SK-N-SH (cell line): ENCODE measurements around the gene CALD1. TPM values are rescaled to one million over a fixed set of nuclear protein-coding genes. Genes with fewer than 3 reads are reported as not detected.
A peak's percentile ranks its signal among the peaks of the same experiment; 100 is the strongest.

Experiments
- CTCF ChIA-PET: fragments of 300-600, 350-600 bp; formaldehyde crosslinking; extraction: SDS; loops from one replicate; lab custom pipeline; 2021; lab: Yijun Ruan, JAX
- POLR2A ChIA-PET: fragments of 350-600 bp; sonication (Branson Sonifier 250); formaldehyde crosslinking; extraction: SDS; loops from one replicate; lab custom pipeline; 2020; ENCODE audit warnings: antibody characterized with exemption, inconsistent platforms; lab: Yijun Ruan, JAX
- DNase-seq: peaks from one replicate; pipeline ENCODE4 v3.0.0; 2012
- H2AFZ ChIP-seq: fragments of 200-600 bp; sonication (generic); 2 replicates; pipeline ENCODE4 v1.8.1; 2016; ENCODE audit warnings: antibody characterized with exemption, mild to moderate bottlenecking, low read depth
- H3F3A ChIP-seq: fragments of 200-600 bp; sonication (generic); replicated peaks from 2 replicates; pipeline ENCODE3; 2016; ENCODE audit warnings: antibody characterized with exemption, mild to moderate bottlenecking; ENCODE audit not compliant: insufficient read depth
- H3K27ac ChIP-seq, 2 experiments: fragments of 200-500 bp in 1 of 2; fragments of 200-600 bp in 1 of 2; sonication (Bioruptor generic) in 1 of 2; sonication (generic), shearing (Covaris generic) in 1 of 2; 2 replicates each; pipeline versions ENCODE4 v1.5.1 to v1.6.1; 2014 to 2016; ENCODE audit warnings: low read depth in 2 of 2, inconsistent platforms in 1 of 2, low read length in 1 of 2, mild to moderate bottlenecking in 1 of 2, mixed read lengths in 1 of 2
- H3K27me3 ChIP-seq: fragments of 200-600 bp; sonication (generic), shearing (Covaris generic); 2 replicates; pipeline ENCODE4 v1.6.1; 2016; ENCODE audit warnings: mixed run types; ENCODE audit not compliant: insufficient read depth
- H3K36me3 ChIP-seq, 2 experiments: fragments of 200-500 bp in 1 of 2; fragments of 200-600 bp in 1 of 2; sonication (Bioruptor generic) in 1 of 2; sonication (generic) in 1 of 2; replicated peaks in 1 of 2; 2 replicates each; pipeline versions ENCODE3 to v1.5.1; 2014 to 2016; ENCODE audit warnings: low read length in 1 of 2, mild to moderate bottlenecking in 1 of 2; ENCODE audit not compliant: insufficient read depth in 2 of 2, control insufficient read depth in 1 of 2
- H3K4me1 ChIP-seq, 2 experiments: fragments of 200-500 bp in 1 of 2; fragments of 200-600 bp in 1 of 2; sonication (Bioruptor generic) in 1 of 2; sonication (generic), shearing (Covaris generic) in 1 of 2; 2 replicates each; pipeline versions ENCODE4 v1.5.1 to v1.6.1; 2014 to 2016; ENCODE audit warnings: low read depth in 1 of 2, low read length in 1 of 2, mixed run types in 1 of 2; ENCODE audit not compliant: insufficient read depth in 2 of 2, control insufficient read depth in 1 of 2
- H3K4me2 ChIP-seq: fragments of 200-600 bp; sonication (generic), shearing (Covaris generic); 2 replicates; pipeline ENCODE4 v1.6.1; 2017; ENCODE audit warnings: mixed run types
- H3K4me3 ChIP-seq, 2 experiments: fragments of 200-500 bp in 1 of 2; fragments of 200-600 bp in 1 of 2; sonication (Bioruptor generic) in 1 of 2; sonication (generic), shearing (Covaris generic) in 1 of 2; 2 replicates each; pipeline versions ENCODE4 v1.5.1 to v1.8.1; 2014 to 2016; ENCODE audit warnings: low read depth in 2 of 2, inconsistent platforms in 1 of 2, low read length in 1 of 2, mild to moderate bottlenecking in 1 of 2, mixed read lengths in 1 of 2, moderate library complexity in 1 of 2
- H3K79me2 ChIP-seq: fragments of 200-600 bp; sonication (generic); 2 replicates; pipeline ENCODE4 v1.8.1; 2017; ENCODE audit warnings: mild to moderate bottlenecking; ENCODE audit not compliant: insufficient read depth
- H3K9ac ChIP-seq: fragments of 200-600 bp; sonication (generic); 2 replicates; pipeline ENCODE4 v1.6.1; 2017; ENCODE audit warnings: mixed run types
- H3K9me2 ChIP-seq: fragments of 200-600 bp; sonication (generic); 2 replicates; pipeline ENCODE4 v1.6.1; 2017; ENCODE audit warnings: mixed run types
- H3K9me3 ChIP-seq: fragments of 200-600 bp; sonication (generic); 2 replicates; pipeline ENCODE4 v1.6.1; 2017; ENCODE audit warnings: mixed run types, mild to moderate bottlenecking, moderate library complexity
- H4K20me1 ChIP-seq: fragments of 200-600 bp; sonication (generic); 2 replicates; pipeline ENCODE4 v1.6.1; 2017; ENCODE audit warnings: mild to moderate bottlenecking, mixed run types; ENCODE audit not compliant: insufficient read depth
- CHD2 ChIP-seq: fragments of 150-350 bp; IDR thresholded peaks from 2 replicates; pipeline ENCODE4 v1.6.1; 2018; ENCODE audit warnings: low read length; ENCODE audit not compliant: partially characterized antibody
- EP300 ChIP-seq, 2 experiments: IDR thresholded peaks; 2 replicates each; pipeline versions ENCODE4 v1.4.0 to v1.6.1; 2012; ENCODE audit warnings: borderline replicate concordance in 1 of 2, low read depth in 1 of 2, low read length in 1 of 2
- FOSL2 ChIP-seq: IDR thresholded peaks from 2 replicates; pipeline ENCODE4 v1.4.0; 2012; ENCODE audit warnings: low read depth, mild to moderate bottlenecking, moderate library complexity, borderline replicate concordance
- FOXM1 ChIP-seq: IDR thresholded peaks from 2 replicates; pipeline ENCODE4 v1.4.0; 2012; ENCODE audit warnings: low read depth, mild to moderate bottlenecking
- GATA2 ChIP-seq: sonication (generic); formaldehyde crosslinking; IDR thresholded peaks from 2 replicates; pipeline ENCODE4 v1.5.0; 2020; ENCODE audit warnings: mild to moderate bottlenecking, missing genetic modification reagents
- JUND ChIP-seq: IDR thresholded peaks from 2 replicates; pipeline ENCODE4 v1.4.0; 2012
- MAX ChIP-seq: IDR thresholded peaks from 2 replicates; pipeline ENCODE4 v1.4.0; 2012; ENCODE audit warnings: low read depth
- MEF2A ChIP-seq: IDR thresholded peaks from 2 replicates; pipeline ENCODE4 v1.4.0; 2012; ENCODE audit warnings: low read depth, borderline replicate concordance
- MXI1 ChIP-seq: IDR thresholded peaks from 2 replicates; pipeline ENCODE4 v1.6.1; 2012; ENCODE audit warnings: mild to moderate bottlenecking, low read depth, low read length, improper control_type of control experiment
- NFIC ChIP-seq: IDR thresholded peaks from 2 replicates; pipeline ENCODE4 v1.4.0; 2012; ENCODE audit warnings: borderline replicate concordance
- NRF1 ChIP-seq: IDR thresholded peaks from 2 replicates; pipeline ENCODE4 v1.6.1; 2012; ENCODE audit warnings: low read depth, mild to moderate bottlenecking, low read length
- RCOR1 ChIP-seq: fragments of 150-350 bp; IDR thresholded peaks from 2 replicates; pipeline ENCODE4 v1.6.1; 2017; ENCODE audit warnings: antibody characterized with exemption, low read length
- REST ChIP-seq: IDR thresholded peaks from 2 replicates; pipeline ENCODE4 v1.6.1; 2012; ENCODE audit warnings: mild to moderate bottlenecking, low read depth, low read length, moderate library complexity
- RFX5 ChIP-seq: IDR thresholded peaks from 2 replicates; pipeline ENCODE4 v1.6.1; 2012; ENCODE audit warnings: mild to moderate bottlenecking, improper control_type of control experiment, low read length
- SMC3 ChIP-seq: IDR thresholded peaks from 2 replicates; pipeline ENCODE4 v1.6.1; 2012; ENCODE audit warnings: low read depth, low read length, improper control_type of control experiment
- TCF12 ChIP-seq: IDR thresholded peaks from 2 replicates; pipeline ENCODE4 v1.4.0; 2012
- USF1 ChIP-seq: IDR thresholded peaks from 2 replicates; pipeline ENCODE4 v1.4.0; 2012; ENCODE audit warnings: low read depth, borderline replicate concordance
- USF2 ChIP-seq: fragments of 150-350 bp; IDR thresholded peaks from 2 replicates; pipeline ENCODE4 v1.6.1; 2017; ENCODE audit warnings: antibody characterized with exemption, low read length, low read depth, borderline replicate concordance
- ZBTB33 ChIP-seq: IDR thresholded peaks from 2 replicates; pipeline ENCODE4 v1.4.0; 2012; ENCODE audit warnings: low read depth, borderline replicate concordance
- WGBS: methylation state at CpG from one replicate; pipeline ENCODE4 v1.1.6; 2017; ENCODE audit warnings: low lambda C conversion rate; 5-methylcytosine and 5-hydroxymethylcytosine counted together
- polyA plus RNA-seq, 3 experiments: library from polyadenylated mRNA; depleted of rRNA; stranded (reverse); fragments of >200 nt; gene quantifications; 2 replicates each; pipeline ENCODE4 v1.2.3, GENCODE V29; 2012

CALD1 gene
- polyA plus RNA-seq, 1 of the 3 experiments (the other 2 are of a cell fraction), result 299 TPM

- Histone ChIP-seq H3K27me3 (no peaks in the 10 kb centered on the region), H3K4me2 (no peak overlapping the region), H3K9me2 (no peaks in the 10 kb centered on the region), H2AFZ (no peak overlapping the region), H3K9ac (peak overlapping the region; percentile 25; the same call in 1 of the 2 replicates), H3K4me3 (no peak overlapping the region), H3K4me1 (peaks cover 14 to 16% of the 10 kb centered on the region in 2 experiments; a peak in 3 of 4 replicates), H3F3A (peaks cover 39% of the 10 kb centered on the region), H3K9me3 (no peaks in the 10 kb centered on the region), H4K20me1 (peaks cover 19% of the 10 kb centered on the region; the same call in 1 of the 2 replicates), H3K27ac (peak overlapping the region; percentile 76 to 83; a peak in 3 of 4 replicates)
- DNase-seq, result no peak
- POLR2A ChIA-PET, result no interaction called here
- CTCF ChIA-PET, result interaction anchor here (1.2 to 1.5 kb wide), 2 partner anchors 145 to 189 kb away, joined by 3 read pairs; partner anchors contain the start of gene BPGM
- 98% methylated on average over 4 of the region's 4 CpGs for WGBS
- no peak for TF ChIP-seq FOSL2
- TF ChIP-seq, all 33 proteins: peak for 0
- Histone ChIP-seq H3K79me2 (peaks cover 100% of the 10 kb centered on the region), H3K36me3 (peaks cover 30 to 55% of the 10 kb centered on the region in 2 experiments)
These were observed 56.0 kb downstream of the CALD1 start for GRCh38 chr7:134835463-134835823.

GRCh38 chr7:134836447-134836846 is 57.0 kb downstream of the CALD1 start:
- no peak for DNase-seq
- 94% methylated on average over 6 of the region's 6 CpGs for WGBS
- peaks cover 100% of the 10 kb centered on the region for H3K79me2 ChIP-seq
- peak overlapping the region in 1 of 2 experiments; percentile 83; a peak in 1 of 4 replicates for H3K27ac ChIP-seq
- TF ChIP-seq MAX (no peak), MEF2A (no peak), NRF1 (no peak), NFIC (no peak), REST (no peak), TCF12 (no peak), RFX5 (no peak), CHD2 (no peak), SMC3 (no peak), JUND (no peak), MXI1 (no peak), USF1 (no peak), ZBTB33 (no peak), FOXM1 (no peak), USF2 (no peak), FOSL2 (no peak), RCOR1 (no peak), EP300 (IDR thresholded peaks at IDR 0.05; ENCODE audit: borderline replicate concordance in 1 of 2, low read depth in 1 of 2, low read length in 1 of 2) (no peak), GATA2 (CRISPR knock-in tag) (no peak)
- H3F3A ChIP-seq, result peaks cover 39% of the 10 kb centered on the region
- H3K27me3 ChIP-seq, result no peaks in the 10 kb centered on the region
- H3K9me2 ChIP-seq, result no peaks in the 10 kb centered on the region
- peaks cover 14 to 16% of the 10 kb centered on the region in 2 experiments; a peak in 3 of 4 replicates for H3K4me1 ChIP-seq
- no peak overlapping the region for H3K4me2 ChIP-seq
- no peak overlapping the region for H3K9ac ChIP-seq
- CTCF ChIA-PET, result interaction anchor here (0.9 kb wide), 1 partner anchor 230 kb away, joined by 3 read pairs; no protein-coding TSS in a partner anchor
- H2AFZ ChIP-seq, result no peak overlapping the region
- no peaks in the 10 kb centered on the region for H3K9me3 ChIP-seq
- no peak overlapping the region for H3K4me3 ChIP-seq
- POLR2A ChIA-PET, result no interaction called here
- peaks cover 33 to 57% of the 10 kb centered on the region in 2 experiments for H3K36me3 ChIP-seq
- peaks cover 23% of the 10 kb centered on the region for H4K20me1 ChIP-seq
